Activated T-cell treated with anti-CD3 and anti-CD28 coated beads, Interleukin-2, amount 50 U/mL, for 24 hours (primary cell): ENCODE results near the gene GABRG1.

Experiments
- DNase-seq: peaks from one replicate; pipeline ENCODE4 v3.0.0-alpha.2; 2020
- H3K27ac Mint-ChIP-seq: 2 replicates; pipeline ENCODE4 v1.8.0; 2020; ENCODE audit warnings: mild to moderate bottlenecking, mixed read lengths
- H3K27me3 Mint-ChIP-seq: 2 replicates; pipeline ENCODE4 v1.8.0; 2020; ENCODE audit warnings: mixed read lengths
- H3K36me3 Mint-ChIP-seq: 2 replicates; pipeline ENCODE4 v1.8.0; 2020; ENCODE audit warnings: low read depth, mixed read lengths
- H3K4me1 Mint-ChIP-seq: 2 replicates; pipeline ENCODE4 v1.8.0; 2020; ENCODE audit warnings: low read depth, mixed read lengths
- H3K4me3 Mint-ChIP-seq: 2 replicates; pipeline ENCODE4 v1.8.0; 2020; ENCODE audit warnings: mild to moderate bottlenecking, moderate library complexity, mixed read lengths
- H3K9me3 Mint-ChIP-seq: 2 replicates; pipeline ENCODE4 v1.8.0; 2020; ENCODE audit warnings: mixed read lengths

The GABRG1 gene

DNA sequence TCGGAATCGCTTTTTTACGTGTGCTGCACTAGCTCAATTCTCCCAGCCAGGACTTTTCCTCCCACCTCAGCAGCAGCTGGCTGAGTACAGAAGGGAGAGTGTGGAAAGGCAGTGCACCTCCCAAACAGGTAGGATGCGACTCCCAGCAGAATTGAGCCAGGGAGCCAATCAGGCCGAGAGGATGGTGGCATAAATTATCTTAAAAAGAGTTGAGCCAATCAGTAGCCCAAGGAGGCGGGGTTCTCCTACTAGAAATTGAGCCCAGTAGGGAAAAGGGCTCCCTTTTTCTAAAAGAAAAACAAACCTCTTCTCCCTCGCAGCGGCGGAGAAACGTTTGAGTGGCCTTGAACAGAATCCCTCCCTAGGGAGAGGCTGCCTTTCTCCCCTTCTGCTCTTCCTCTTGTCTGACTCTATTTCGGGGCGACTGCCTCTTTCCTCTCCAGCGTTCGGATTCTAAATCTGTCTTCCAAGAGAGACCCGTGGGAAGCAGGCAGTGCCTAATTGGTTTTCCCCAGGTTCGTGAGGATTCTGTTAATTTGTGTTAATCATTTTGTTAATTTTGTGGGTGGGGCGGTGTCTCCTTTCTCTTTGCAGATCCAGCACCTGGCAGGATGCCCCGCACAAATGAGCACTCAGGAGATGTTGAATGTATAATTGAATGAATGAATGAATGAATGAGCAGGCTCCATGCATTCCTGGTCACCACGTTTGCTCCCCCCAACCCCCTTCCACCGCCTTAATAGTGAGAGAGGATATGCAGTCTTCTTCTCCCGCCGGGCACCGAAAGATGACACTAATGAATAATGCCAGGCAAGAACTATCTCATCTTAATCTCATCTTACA is at the start of gene GABRG1:
Gene GABRG1, minus strand, starts transcription at position 142 of the 843 bp plus-strand sequence. Its CDS starts 141 bp downstream, at position 1.
- DNase-seq, result no peak
- Mint-ChIP-seq H3K9me3 (peaks cover 15% of the 10 kb centered on the region), H3K36me3 (no peaks in the 10 kb centered on the region), H3K27me3 (no peaks in the 10 kb centered on the region), H3K4me3 (no peak within 1 kb of the TSS), H3K27ac (no peak within 1 kb of the TSS), H3K4me1 (no peaks in the 10 kb centered on the region)

DNA sequence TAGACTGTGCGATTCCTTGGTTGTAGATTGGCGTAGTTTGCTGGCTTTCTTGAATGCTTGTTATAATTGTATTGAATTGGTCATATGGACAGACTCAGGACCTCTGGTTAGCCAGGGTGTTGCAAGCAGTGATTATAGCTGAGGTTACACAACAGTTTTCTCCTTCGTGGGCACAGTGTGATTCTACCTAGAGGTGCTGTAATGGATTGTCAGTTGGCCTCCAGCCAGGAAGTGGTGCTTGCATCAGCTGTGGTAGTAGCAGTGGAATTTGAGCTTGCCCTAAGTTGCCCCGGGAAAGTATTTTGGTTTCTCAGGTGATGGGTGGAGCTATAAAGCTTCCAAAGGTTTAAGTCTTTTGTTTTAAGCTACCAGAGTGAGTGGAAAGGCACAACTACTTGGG is 23.1 kb upstream of the GABRG1 start:
- H3K9me3 Mint-ChIP-seq, result peaks cover 22% of the 10 kb centered on the region

DNA sequence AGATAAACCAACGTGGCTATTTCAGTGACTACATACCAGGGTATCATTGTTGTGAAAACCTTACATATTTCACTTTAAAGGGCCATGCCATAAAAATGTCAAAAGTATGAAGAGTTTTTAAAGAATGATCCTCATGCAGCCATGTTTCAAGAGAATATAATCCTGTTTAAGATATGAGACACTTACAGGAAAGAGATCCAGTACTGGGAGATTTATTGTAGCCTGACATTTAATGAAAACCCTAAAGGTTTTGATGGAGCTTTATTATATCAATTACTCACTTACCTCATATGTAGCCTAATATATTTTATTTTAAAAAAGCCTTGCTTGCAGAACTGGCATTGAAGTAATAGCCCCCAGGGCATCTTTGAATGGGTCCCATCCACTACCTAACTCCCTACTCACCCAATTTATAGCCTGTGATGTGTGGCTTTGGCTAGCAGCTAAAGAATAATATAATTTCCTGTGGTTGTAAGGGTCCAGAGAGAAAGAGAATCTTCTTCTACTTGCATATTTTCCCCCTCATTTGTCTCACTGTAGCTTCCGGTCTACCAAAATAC is 7.7 kb upstream of the GABRG1 start:
- peaks cover 18% of the 10 kb centered on the region for H3K9me3 Mint-ChIP-seq
- H3K27me3 Mint-ChIP-seq, result no peaks in the 10 kb centered on the region
- H3K36me3 Mint-ChIP-seq, result no peaks in the 10 kb centered on the region

More for the DNA sequence above, 23.1 kb upstream of the GABRG1 start:
- no peak overlapping the region for H3K4me3 Mint-ChIP-seq
- no peaks in the 10 kb centered on the region for H3K4me1 Mint-ChIP-seq
- no peaks in the 10 kb centered on the region for H3K36me3 Mint-ChIP-seq
- H3K27me3 Mint-ChIP-seq, result no peaks in the 10 kb centered on the region
- no peak for DNase-seq
- no peak overlapping the region for H3K27ac Mint-ChIP-seq

DNA sequence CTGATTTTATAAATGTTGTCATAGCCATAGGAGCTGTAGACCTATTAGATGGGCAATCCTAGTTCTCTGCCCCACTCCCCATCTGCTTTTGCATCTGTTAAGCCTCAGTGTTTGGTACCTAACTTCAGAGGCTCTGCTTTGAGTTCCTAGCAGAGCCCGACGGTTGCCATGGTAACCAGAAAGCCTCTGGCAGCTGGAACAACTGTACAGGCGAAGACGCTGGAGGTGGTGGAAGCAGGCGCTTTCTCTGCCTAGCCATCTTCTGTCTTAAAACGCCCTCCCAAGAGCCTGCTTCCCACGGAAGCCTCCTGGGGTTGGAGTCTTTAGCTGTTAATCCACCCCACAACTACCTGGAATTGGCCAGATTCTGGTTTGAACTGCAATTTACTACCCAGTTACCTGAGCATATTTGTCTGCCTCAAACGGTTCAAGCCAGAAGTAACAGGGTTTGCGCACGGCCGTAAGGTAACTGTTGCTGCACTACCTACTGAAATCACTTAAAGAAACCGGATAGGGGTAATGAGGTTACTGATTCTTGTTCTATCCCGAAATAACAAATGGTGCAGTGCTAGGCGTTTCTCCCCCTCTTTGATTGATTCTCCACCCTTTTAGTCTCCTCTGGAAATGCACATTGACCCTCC is 1.0 kb upstream of the GABRG1 start:
- Mint-ChIP-seq H3K27ac (no peak overlapping the region), H3K9me3 (peaks cover 15% of the 10 kb centered on the region), H3K4me3 (no peak overlapping the region), H3K4me1 (no peaks in the 10 kb centered on the region), H3K27me3 (no peaks in the 10 kb centered on the region), H3K36me3 (no peaks in the 10 kb centered on the region)
- no peak for DNase-seq

More for the DNA sequence above, 7.7 kb upstream of the GABRG1 start:
- no peak overlapping the region for H3K4me3 Mint-ChIP-seq
- DNase-seq, result no peak
- no peaks in the 10 kb centered on the region for H3K4me1 Mint-ChIP-seq
- no peak overlapping the region for H3K27ac Mint-ChIP-seq

DNA sequence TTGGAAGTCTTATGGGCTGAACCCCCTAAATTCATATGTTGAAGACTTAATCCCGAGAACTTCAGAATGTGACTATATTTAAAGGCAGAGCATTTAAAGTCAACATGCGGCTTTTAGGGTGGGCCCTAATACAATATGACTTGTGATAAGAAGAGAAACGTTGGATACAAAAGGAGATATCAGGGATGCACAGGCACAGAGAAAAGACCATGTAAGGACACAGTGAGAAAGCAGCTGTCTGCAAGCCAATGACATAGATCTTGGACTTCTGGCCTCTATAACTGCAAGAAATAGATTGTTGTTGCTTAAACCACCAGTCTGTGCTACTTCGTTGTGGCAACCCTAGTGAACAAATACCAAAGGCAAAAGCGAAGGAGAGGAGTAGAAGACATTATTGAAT is 42.2 kb downstream of the GABRG1 start:
- H3K4me3 Mint-ChIP-seq, result no peak overlapping the region
- H3K36me3 Mint-ChIP-seq, result no peaks in the 10 kb centered on the region
- no peaks in the 10 kb centered on the region for H3K4me1 Mint-ChIP-seq
- no peak overlapping the region for H3K27ac Mint-ChIP-seq
- DNase-seq, result no peak
- H3K27me3 Mint-ChIP-seq, result no peaks in the 10 kb centered on the region
- H3K9me3 Mint-ChIP-seq, result peaks cover 7% of the 10 kb centered on the region

DNA sequence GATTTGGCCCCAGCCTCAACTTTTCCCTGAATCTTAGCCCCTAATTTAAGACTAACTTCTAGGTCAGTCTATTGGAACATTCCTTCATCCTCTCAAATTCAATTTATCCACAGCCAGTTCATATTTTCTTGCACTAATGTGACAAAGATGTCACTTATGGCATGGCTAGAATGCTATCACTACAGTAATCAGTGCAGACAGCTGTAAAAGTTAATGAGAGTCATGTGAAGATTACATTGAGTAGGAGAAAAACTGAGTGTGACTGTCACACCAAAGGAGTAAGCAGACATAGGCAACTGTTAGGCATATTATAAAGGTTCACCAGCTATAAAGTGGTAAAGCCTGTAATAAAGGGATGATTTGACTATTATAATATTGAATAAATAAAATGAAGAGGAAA is 42.6 kb downstream of the GABRG1 start:
- Mint-ChIP-seq H3K9me3 (peaks cover 7% of the 10 kb centered on the region), H3K4me3 (no peak overlapping the region), H3K27ac (no peak overlapping the region), H3K27me3 (no peaks in the 10 kb centered on the region), H3K36me3 (no peaks in the 10 kb centered on the region), H3K4me1 (no peaks in the 10 kb centered on the region)
- DNase-seq, result no peak

DNA sequence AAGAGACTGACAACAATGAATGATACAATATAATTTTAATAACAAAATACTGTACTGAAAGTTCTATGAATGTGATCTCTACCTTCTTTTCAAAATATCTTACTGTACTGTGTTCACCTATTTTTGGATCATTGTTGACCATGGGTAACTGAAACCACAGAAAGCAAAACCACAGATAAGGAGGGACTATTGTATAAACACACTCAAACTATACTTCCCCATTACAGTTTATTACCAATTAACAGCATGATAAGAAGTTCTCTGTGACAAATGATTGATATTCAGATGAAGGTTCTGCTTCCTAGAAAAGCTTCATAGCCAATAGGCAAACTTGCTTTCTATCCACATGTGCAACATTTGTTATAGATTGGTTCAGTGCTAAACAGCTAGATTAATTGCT is 50.1 kb downstream of the GABRG1 start:
- Mint-ChIP-seq H3K4me1 (no peaks in the 10 kb centered on the region), H3K27ac (no peak overlapping the region), H3K36me3 (no peaks in the 10 kb centered on the region), H3K4me3 (no peak overlapping the region), H3K9me3 (no peaks in the 10 kb centered on the region), H3K27me3 (no peaks in the 10 kb centered on the region)
- DNase-seq, result no peak

DNA sequence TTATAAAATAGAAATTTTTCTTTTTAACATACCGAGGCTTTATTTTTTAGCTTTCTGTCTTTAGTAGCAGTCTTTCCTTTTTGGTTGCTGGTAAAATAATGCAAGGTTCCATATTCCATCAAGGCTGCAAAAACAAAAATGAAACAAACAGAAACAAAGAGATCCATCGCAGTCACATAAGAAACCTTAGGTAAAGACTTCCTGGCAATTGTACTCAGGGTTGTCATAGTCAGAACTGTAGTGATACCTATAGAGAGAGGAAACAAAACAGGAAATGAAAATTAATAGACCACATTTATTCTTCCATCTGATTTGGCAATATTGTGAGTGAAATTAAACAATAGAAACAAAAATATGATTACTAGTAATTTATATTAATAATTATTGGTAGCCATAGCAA is 72.5 kb downstream of the GABRG1 start:
- Mint-ChIP-seq H3K4me1 (no peaks in the 10 kb centered on the region), H3K36me3 (no peaks in the 10 kb centered on the region), H3K9me3 (peaks cover 4% of the 10 kb centered on the region), H3K27ac (no peak overlapping the region), H3K4me3 (no peak overlapping the region), H3K27me3 (no peaks in the 10 kb centered on the region)
- DNase-seq, result no peak

DNA sequence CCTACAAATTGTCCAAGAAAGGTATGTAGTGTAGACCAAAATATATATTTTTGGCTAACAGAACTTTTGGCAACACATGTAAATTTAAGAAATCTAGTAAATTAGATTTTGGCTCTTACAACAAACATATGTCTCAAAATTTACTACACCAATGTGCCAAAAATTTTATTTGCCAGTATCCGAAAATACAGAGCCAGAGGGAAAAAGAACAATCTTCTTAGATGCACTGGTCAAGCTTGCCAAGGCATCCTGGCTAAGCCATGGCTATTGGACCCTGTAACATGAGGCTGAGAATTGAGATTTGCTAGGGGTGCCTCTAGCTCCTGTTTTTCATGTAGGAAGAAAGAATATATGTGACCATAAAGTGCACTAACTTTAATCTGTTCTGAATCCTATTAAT is 91.8 kb downstream of the GABRG1 start:
- no peak for DNase-seq
- Mint-ChIP-seq H3K9me3 (peaks cover 37% of the 10 kb centered on the region), H3K4me1 (no peaks in the 10 kb centered on the region), H3K36me3 (no peaks in the 10 kb centered on the region), H3K27ac (no peak overlapping the region), H3K4me3 (no peak overlapping the region), H3K27me3 (no peaks in the 10 kb centered on the region)

DNA sequence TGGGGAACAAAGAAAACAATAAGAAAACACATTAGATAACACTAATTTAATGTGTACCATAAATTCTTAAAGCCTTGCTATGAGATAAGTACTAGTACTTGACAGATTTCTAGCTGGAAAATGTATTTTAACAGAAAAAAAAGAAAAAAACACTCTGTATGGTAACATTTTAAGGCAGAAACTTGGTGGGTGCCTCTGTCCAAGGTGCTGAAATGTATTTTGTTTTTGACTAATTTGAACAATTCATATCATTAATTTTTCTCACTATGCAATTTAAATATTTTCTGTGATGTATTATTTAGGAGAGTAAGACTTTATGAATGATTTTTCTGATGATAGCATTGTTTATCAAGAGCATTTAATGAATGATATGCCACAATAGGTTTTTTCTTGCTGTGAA is 107.5 kb downstream of the GABRG1 start:
- Mint-ChIP-seq H3K4me3 (no peak overlapping the region), H3K27ac (no peak overlapping the region), H3K4me1 (no peaks in the 10 kb centered on the region), H3K36me3 (no peaks in the 10 kb centered on the region), H3K9me3 (peaks cover 14% of the 10 kb centered on the region), H3K27me3 (no peaks in the 10 kb centered on the region)
- DNase-seq, result no peak

DNA sequence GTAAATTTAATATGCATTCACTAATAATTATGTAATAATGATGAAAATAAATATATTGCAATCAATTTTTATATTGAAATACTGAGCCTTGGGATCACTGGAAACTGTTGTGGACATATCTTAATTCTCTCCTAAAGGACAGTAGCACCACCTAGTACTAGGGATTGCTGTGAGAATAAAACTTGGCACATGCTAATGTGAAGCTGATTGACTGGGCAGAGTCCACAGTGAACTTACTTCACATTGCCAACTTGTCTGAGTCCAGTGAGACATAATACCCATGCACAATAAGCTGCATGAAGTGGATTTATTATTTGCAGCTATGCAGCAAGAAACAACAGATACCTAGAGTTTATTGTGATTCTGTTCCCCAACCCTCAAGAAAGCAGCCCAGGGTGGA is 131.1 kb downstream of the GABRG1 start:
- no peak overlapping the region for H3K27ac Mint-ChIP-seq
- no peaks in the 10 kb centered on the region for H3K27me3 Mint-ChIP-seq
- H3K9me3 Mint-ChIP-seq, result peaks cover 23% of the 10 kb centered on the region
- H3K4me3 Mint-ChIP-seq, result no peak overlapping the region
- no peak for DNase-seq
- H3K4me1 Mint-ChIP-seq, result no peaks in the 10 kb centered on the region
- H3K36me3 Mint-ChIP-seq, result no peaks in the 10 kb centered on the region

DNA sequence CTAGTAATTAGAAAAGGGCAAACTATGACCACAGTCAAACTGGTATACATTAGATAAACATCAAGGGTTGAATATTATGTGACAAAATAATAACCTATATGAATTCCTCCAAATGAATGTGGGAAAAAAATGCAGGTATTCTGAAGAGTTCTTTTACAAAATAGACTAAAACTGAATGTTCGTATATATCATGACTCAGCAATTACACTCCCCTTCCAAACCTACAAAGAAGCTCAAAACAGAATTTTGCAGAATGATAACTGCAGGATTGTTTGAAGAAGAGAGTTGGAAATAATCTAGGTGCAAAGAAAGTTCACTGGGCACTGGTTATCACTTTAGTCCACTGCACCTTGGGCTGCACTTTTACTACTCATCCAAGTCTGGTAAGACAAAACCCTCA is 134.1 kb downstream of the GABRG1 start:
- no peak overlapping the region for H3K4me3 Mint-ChIP-seq
- no peak overlapping the region for H3K27ac Mint-ChIP-seq
- no peaks in the 10 kb centered on the region for H3K4me1 Mint-ChIP-seq
- no peaks in the 10 kb centered on the region for H3K36me3 Mint-ChIP-seq
- H3K27me3 Mint-ChIP-seq, result no peaks in the 10 kb centered on the region
- no peak for DNase-seq
- H3K9me3 Mint-ChIP-seq, result peaks cover 13% of the 10 kb centered on the region

DNA sequence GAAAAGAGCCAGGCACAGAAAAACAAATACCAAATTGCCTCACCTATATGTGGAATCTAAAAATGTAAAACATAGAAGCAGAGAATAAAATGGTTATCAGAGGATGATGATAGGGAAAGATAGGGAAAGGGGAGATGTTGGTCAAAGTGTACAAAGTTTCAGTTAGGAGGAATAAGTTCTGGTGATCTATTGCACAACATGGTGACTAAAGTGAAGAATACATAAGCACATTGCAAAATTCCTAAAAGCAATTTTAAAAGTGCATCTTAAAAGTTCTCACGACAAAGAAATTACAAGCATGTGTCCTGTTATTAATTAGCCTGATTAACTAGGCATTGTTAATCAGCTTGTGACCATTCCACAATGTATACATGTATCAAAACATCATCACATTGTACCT is 136.0 kb downstream of the GABRG1 start:
- H3K27ac Mint-ChIP-seq, result no peak overlapping the region
- H3K4me1 Mint-ChIP-seq, result no peaks in the 10 kb centered on the region
- no peak overlapping the region for H3K4me3 Mint-ChIP-seq

More for the DNA sequence above, 136.0 kb downstream of the GABRG1 start:
- Mint-ChIP-seq H3K27me3 (no peaks in the 10 kb centered on the region), H3K36me3 (no peaks in the 10 kb centered on the region), H3K9me3 (peaks cover 17% of the 10 kb centered on the region)
- no peak for DNase-seq
